Activated T-cell treated with anti-CD3 and anti-CD28 coated beads, Interleukin-2, amount 50 U/mL, for 48 hours (primary cell): ENCODE measurements around the gene RPS6KA2.

Experiments used
- DNase-seq, 2 experiments: peaks; one replicate each; pipeline ENCODE4 v3.0.0-alpha.2; 2020

The RPS6KA2 gene

DNA sequence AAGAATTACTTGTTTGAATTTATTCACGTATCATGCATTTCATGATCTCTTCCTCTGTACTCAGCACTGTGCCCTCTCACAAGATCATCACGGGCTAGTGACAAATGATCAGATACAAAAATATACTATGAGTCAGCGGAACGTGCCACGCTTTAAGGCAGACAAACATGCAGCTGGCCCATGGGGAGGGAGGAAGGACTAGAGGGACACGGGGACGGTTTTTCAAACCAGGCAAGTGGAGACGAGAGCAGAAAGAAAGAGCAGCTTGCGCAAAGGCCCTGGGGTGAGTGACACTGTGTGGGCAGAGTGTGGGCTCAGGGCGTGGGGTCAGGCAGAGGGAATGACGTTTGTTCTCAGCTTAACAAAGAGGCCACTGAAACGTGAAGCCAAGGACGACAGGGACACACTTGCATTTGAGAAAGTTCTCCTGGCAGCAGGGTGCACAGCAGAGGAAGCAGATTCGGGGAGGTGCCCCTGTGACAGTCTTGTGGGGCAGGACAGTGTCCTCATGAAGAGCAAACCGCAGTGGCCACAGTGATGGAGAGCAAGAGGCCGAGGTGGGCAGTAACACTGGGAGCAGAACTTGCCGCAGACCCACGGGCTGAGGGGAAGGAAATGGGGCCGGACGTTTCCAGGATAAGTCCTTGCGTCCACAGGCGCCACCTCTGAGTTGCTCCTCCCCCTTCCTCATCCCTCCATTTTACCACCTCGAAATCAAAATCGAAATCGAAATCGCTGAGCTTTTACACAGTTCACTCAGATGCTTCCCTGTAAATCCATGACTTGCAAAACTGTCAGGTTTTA, 6.9 kb upstream of the RPS6KA2 start:
- DNase-seq = no peak

GRCh38 chr6:166632731-166633130, 5.7 kb upstream of the RPS6KA2 start:
- DNase-seq = no peak

DNA sequence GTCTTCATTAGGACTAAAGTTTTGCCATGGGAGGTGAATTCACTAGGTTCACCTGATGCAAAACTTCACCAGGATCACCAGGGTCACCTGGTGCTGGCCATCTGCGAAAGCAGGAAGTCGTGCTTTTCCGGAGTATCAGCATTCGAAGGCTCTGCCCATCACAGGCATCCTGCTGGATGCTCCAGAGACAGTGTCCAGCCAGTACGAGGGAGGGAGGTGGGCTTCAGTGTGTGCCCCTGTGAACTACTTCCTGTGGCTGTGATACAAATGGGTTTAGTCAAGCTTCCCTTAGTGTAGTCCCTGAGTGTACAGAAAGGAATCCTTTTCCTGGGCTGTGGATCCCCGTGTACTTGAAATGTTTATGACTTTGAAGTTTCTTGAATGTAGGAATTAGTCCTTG, 3.4 kb upstream of the RPS6KA2 start:
- no peak for DNase-seq

GRCh38 chr6:166629628-166630027, 2.6 kb upstream of the RPS6KA2 start:
- no peak for DNase-seq

DNA sequence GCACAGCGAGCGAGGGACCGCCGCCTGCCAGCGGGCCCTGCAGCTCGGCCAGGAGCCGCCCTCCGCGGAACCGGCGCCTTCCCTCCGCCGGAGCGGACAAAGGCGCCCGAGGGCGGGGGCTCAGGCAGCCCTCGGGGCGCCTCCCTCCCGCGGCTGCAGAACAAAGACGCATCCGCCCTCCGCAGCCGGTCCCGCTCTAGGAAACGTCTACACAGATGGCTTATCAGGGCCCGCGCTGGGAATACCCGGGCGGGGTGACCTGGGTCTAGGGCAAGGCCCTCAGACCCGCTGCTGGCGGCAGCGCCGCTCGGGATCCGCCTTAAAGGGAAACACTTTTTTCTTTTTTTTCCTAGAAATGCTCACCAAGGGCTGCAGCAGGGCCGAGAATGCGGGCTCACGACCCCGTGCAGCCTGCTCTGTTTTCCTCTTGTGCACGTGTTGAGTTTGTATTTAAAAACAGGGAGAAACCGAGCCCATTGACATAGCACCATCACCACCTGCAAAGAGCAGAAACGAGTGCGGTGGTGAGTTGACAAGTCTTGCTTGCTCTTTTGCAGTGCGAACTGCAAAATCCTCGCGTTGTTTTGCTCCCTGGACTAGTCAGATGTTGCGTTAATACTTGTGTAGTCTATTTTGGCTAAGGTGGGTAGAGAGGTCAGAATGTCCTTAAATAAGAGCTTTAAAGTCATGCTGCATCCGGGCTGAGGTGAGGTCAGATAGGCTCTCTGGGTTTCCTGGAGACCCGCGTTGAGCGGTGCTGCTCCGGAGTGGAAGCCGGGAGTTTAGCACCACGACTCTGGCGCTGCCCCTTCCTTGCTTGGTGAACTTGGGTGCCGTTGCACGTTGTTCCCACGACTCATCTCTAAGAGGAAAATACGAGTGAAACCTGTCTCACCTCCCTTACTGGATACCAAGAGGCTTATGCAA, 1.1 kb upstream of the RPS6KA2 start:
- DNase-seq = peak; percentile 58 to 64

- peak; percentile 39 to 48 for DNase-seq
These were observed 646 bp downstream of the RPS6KA2 start for GRCh38 chr6:166626177-166627032.

GRCh38 chr6:166625356-166625755, 1.7 kb downstream of the RPS6KA2 start:
- DNase-seq = no peak

- DNase-seq = no peak
These were observed 2.8 kb downstream of the RPS6KA2 start for GRCh38 chr6:166624275-166624674.

DNA sequence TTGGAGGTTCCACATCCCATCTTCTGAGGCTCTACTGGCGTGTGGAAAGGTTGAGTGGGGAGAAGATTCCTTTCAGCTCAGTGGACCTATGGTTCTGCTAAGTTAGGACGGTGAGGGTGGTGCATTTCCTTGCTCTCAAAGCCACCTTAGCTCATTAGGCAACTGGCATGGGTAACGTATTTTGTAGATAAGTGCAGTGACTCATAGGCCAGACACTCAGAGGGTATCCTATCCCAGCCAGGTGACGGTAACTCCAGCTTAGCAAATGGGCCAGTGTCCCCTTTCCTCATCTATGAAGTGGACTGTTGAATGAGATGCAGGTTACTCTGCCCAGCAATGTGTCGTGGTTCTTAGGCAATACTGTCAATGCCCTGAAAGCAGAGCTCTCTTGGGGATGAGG, 3.7 kb downstream of the RPS6KA2 start:
- DNase-seq = no peak

DNA sequence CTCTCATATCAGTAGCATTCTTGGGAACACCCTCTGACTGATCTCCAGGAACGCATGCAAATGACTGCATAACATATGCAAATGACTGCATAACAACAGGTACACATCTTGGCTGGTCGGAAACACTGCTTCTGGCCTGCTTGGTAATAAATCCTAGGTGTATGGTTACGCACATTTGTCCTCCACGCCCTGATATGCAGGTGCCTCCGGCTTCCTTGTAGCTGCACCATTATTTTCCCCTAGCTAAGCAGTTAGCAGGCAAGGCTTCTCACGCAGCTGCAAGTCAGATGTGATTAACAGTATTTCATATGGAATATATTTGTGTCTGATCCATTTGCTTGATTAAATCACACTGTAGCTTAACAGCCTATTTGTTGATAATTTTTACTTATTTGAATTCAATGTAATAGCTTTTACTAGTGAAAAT, 5.9 kb downstream of the RPS6KA2 start:
- no peak for DNase-seq

- DNase-seq = no peak
These were observed 6.5 kb downstream of the RPS6KA2 start for GRCh38 chr6:166620478-166621113.

- DNase-seq = no peak
These were observed 7.1 kb downstream of the RPS6KA2 start for GRCh38 chr6:166619912-166620311.

DNA sequence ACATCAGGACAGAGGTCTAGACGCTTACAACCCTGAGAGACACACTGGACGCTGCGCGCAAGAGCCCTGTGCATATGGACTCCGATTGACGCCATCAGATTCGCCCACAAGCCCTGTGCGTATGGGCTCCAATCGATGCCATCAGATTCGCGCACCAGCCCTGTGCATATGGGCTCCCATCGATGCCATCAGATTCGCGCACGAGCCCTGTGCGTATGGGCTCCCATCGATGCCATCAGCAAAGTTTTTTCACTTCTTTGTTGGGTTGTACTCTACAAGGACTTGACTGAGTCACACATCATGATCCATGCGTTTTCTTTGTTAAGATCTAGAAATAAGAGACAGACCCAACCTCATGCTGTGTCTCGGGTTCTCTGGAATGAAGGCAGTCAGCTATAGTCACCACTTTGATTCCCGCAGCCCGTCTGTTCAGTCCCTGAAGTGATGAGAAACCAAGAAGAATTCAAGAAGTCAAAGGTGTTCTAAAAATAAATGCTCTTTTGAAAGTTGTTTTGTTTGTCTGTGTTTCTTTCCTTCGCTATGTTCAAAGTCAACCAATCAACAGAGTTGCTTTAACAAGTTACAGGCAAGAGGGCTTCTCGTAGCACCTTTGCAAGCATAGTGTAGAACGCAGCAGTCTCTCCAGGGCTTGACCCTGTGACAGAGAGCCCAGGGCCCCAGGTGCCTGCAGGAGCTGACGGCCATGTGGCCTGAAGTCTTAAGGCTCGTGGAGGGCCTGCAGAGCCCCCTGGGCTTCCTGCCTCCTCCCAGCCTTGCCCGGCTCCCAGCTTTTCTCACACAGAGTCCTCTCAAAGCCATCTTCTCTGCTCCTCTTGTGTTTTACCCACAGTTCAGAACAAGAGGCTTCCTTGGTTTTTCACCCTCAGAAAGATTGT, 7.9 kb downstream of the RPS6KA2 start:
- no peak for DNase-seq

GRCh38 chr6:166618251-166618650, 8.8 kb downstream of the RPS6KA2 start:
- no peak for DNase-seq

- no peak for DNase-seq
These were observed 9.7 kb downstream of the RPS6KA2 start for GRCh38 chr6:166617359-166617758.

- DNase-seq = no peak
These were observed 10.5 kb downstream of the RPS6KA2 start for GRCh38 chr6:166616261-166617238.

GRCh38 chr6:166615059-166615770, 11.8 kb downstream of the RPS6KA2 start:
- DNase-seq = no peak

DNA sequence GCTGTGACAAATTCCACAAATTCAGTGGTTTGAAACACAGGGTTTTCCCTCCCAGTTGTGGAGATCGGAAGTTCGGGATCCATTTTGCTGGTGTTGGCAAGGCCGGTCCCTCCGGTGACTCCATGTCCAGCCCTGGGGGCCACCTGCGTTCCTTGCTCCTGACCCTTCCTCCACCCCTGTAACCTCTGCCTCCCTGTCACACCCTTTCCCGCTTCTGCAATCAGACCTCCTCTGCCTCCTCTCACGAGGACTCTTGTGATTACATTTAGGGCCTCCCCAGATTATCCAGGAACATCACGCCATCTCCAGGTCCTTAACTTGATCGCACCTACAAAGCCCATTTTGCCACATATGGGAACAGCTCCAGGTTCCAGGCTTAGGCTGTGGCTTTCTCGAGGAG, 12.5 kb downstream of the RPS6KA2 start:
- no peak for DNase-seq

DNA sequence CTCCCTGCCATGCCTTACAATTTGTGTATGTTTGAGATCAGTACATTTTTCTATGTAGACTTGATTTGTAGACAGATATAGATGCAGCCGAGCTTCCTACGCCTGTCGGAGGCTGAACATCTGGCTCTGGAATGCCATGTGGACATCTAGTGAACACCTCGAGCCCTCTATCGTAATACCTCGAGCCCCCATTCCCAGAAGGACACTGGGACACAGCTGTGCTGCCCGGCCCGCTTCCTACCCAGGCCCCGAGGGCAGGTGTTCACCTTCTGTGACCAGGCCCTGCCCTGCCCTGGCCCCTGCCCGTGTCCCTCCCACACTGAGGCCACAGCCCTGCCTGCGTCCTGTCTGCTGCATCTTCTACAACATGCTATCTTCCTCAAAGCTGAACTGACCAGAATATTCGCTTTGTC, 12.9 kb downstream of the RPS6KA2 start:
- DNase-seq = no peak
